Right renal cortex interstitium (tissue), 3 donors: ENCODE data around the gene MAP4K2. TPM values are rescaled to one million over a fixed set of nuclear protein-coding genes. Genes with fewer than 3 reads are reported as not detected.

Experiments used
- DNase-seq, 3 donors: peaks; one replicate each; pipeline ENCODE4 v3.0.0-alpha.2; 2013; ENCODE audit warnings: low read depth in 3 of 3, low spot score in 2 of 3
- polyA plus RNA-seq, 3 donors: library from polyadenylated mRNA; unstranded; fragments of 120-200 nt; gene quantifications; one replicate each; pipeline ENCODE4 v1.2.1, GENCODE V29; 2013; ENCODE audit not compliant: insufficient read length in 3 of 3

MAP4K2 gene
- polyA plus RNA-seq, 3 donors = 17.0 to 18.5 (median 18.5) TPM

DNA sequence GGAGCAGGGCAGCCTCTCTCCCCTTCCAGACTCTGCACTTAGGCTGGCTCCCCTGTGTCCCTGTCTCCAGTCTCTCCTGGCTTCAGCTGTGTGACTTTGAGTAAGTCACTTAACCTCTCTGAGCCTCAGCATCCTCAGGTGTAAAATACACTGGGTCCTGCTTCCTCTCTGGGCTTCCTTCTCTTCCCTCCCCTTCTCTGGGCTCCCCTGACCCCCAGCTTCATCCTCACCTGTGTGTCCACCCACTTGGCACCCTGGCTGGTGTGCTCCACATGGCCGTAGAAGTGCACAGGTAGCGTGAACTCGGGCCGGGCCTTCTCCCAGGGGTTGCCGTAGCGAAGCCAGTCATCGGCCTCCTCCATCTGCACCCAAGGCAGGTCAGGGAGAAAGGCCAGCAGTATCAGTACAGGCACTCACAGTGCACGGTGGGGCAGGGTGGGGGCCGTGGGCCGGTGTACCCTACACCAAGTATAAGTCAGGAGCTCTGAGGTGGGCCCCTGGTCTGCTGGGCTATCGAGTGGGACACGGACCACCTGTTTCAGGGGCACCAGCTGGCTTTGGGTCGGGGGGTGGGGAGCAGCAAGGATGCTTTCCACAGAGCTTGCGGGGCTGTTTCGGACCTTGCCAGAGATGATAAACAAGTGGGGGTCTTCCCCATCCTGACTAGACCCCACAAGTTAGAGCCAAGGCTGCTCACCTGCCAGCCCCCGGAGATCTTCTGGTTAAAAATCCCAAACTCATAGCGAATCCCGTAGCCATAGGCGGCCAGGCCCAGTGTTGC, 45.3 kb downstream of the MAP4K2 start:
- no peak for DNase-seq

DNA sequence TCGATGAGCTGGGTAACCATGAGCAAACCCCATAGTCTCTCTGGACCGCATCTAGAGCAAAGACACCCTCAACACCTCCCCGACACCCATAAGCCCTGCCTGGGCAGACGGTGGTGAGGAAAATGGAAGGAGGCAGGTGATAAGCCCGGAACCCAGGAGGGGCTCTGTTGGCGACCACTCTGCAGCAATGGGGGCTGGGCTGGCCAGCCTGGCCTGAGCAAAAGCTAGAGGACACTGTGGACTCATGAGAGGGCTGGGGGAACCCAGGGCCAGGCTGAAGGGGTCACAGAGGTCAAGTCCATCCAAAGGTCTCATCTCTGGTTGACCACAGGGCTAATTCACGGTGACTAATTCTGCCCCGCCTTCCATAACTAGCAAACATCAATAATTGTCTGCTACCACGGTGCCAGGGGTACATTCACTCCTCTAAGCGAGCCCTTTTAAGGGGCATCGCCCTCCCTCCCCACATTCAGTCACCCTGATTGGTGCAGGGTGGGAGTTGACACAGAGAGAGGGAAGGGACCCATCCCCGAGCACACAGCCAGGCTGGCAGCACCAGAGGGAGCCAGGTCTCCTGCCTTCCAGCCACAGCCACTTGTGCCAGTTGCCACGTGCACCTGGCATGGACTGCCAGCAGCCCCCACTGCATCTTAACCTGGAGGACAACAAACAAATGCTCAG, 47.2 kb downstream of the MAP4K2 start:
- no peak for DNase-seq

DNA sequence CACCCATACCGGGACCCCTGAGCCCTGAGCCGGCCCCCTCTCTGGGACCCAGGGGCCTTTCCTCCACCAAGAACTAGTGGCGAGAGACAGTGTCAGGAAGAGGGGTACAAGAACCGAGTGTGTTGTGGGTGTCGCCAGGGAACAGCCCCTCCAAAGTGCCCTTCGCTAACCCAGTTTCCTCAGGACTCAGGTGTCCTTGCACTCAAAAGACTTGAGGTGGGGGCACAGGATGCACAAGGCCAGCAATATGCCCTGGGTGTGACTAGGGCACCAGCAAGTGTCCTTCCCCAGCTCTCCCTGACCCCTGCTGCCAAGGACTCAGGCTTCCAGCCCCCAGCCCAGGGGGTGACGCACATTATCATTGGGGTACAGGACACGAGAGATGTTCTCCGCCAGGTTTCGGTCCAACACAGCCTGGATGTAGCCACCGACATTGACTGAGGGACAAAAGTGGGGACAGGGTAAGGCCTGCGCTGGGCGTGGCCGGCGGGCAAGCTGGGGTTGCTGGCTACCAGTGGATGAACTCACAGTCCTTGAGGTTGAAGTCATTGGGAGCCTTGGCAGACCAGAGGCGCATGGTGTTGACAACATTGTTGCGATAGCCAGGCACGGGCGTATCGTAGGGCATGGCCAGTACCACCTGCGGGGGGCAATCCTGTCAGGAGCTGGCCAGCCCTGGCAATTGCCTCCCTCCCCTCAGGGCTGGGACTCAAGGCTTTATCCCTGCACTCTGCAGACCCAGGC, 47.9 kb downstream of the MAP4K2 start:
- no peak for DNase-seq

DNA sequence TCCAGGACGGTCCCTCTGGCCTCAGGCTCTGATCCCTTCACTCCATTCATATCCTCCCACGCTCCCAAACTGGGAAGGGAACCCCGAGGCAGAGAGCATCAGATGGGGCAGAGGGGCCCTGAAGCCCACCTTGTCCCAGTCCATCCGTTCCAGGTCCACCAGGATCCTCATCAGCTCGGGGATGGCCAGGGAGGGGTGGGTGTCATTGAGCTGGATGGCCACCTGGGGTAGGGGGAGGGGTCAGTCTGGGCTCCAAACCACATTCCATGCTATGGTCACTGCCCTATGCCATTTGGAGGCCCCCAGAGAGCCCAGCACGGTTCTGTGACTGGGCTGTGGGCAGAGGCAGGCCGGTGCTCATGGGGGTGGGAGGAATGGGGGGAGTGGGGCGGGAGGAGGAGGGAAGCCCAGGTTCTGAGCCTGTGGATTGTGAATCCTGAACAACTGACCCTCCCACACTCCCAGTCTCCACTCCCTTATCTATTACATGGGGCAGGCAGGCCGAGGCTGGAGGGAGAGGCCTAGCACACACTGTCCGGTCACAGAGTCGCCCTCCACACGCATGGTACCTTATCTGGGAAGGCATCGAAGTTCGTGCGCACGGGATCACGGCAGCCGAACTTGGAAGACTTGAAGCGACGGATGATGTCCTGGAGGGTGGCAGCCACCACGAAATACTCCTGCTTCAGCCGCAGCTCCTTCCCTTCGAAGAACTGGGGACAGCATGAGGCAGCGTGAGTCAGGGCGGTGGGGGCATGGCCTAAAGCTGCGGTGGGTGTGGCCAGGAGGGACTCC, 48.7 kb downstream of the MAP4K2 start:
- DNase-seq = no peak

DNA sequence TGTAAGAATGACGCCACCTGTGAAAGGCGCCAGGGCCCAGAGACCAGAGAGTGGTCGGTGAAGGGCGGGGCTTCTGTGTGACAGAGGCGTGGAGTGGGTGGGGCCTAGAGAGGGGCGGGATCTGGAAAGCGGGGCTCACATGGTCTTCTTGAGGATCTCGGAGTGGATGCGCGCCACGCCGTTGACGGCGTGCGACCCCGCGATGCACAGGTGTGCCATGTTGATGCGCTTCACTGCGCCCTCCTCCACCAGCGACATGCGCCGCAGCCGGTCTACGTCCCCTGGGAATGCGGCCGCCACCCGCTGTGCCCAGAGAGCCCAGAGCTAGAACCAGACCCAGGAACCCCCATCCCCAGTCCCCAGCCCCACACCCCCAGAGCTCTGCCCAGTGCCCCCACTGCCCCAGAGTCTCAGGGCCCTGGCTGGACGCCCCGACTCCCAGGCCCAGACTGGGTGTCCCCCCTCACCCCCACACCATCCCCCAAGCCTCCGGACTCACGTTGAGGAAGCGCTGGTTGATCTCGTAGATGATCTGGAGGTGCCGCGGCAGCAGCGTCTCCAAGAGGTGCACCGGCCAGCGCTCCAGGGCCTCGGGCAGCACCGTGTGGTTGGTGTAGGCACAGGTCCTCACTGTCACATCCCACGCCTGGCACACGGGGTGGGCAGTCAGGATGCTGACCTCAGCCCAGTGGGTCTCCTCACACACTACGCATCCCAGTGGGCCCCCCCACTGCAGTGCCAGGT, 49.5 kb downstream of the MAP4K2 start:
- no peak for DNase-seq

DNA sequence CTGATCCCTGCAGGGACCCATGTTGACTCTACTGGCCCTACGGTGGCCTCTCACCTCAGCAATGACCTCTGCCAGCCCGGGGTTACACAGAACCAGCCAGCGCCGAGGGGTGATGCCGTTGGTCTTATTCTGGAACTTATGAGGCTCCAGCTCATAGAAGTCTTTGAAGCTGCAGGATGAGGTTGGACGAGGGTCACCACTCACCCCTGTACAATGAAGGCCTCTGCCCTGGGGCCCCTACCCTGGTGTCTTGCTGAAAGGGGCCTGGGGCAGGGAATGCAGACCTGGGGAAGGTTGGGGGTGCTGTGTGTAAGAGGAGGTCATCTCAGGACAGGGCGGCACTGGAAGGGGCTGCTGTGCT, 50.0 kb downstream of the MAP4K2 start:
- DNase-seq = no peak

DNA sequence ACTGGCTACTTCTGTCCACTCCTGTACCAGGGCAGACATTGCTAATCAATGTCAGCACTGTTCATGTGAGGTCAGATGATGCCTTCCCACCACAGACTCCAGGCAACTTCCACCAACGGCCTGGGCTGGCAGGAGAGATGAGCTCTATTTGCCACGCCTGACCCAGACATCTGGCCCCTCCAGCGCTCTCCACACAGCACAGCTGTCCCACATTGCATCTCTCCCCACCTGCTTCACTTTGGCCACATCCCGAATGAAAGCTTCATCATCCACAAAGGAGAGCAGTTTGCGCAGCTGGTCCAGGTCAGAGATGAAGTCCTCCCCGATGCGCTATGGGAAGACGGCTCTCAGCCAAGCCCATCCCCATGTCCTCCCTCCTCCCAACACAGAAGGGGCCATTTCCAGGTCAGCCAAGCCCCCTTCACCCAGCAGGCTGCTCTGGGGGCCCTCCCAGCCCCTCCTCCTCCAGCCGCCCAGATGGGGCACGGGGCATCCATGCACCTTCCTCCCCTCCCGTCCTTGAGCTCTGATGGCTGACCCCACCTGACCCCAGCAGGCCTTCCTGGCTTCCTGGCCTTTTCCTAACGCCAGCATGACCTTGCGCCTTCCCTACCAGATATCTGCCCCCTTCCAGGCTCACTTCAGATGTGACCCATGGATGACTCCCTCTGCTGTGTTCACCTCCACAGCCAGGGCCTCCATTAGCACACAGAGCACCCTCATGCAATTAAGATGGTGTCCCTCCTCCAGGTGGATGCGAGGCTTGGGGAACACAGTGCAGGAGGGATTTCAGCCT, 50.6 kb downstream of the MAP4K2 start:
- no peak for DNase-seq

DNA sequence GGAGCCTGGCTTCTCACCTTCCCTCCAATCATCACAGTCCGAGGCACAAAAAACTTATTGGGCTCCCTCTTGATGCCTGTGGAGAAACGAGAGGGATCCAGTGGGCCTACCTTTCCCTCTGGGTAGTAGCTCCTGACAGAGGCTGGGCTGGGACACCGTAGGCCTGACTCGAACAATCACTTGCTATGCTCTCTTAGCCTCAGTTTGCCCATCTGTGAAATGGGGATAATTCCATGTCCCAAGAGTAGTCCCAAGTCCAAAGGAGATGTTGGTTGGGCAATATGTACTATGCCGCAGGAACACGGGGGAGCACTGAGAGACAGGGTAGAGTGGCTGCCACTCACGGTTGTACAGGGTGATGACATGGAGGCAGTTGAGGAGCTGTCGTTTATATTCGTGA, 51.4 kb downstream of the MAP4K2 start:
- DNase-seq = no peak

DNA sequence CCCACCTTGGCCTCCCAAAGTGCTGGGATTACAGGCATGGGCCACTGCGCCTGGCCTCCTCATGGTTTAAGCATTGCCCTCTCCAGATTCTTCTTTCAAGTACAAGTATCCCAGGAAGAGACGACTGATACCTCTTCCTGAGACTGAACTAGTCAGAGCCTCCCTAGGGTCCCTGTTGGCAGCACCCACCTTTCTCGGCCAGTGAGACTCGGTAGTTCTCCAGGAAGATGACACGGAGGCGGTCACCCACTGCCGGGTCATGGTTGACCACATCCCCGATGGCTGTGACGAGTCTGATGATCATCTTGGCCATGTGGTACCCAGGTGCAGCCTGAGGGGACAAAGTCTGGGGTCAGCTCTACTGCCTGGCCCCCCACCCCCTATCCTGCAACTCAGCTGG, 51.9 kb downstream of the MAP4K2 start:
- no peak for DNase-seq

DNA sequence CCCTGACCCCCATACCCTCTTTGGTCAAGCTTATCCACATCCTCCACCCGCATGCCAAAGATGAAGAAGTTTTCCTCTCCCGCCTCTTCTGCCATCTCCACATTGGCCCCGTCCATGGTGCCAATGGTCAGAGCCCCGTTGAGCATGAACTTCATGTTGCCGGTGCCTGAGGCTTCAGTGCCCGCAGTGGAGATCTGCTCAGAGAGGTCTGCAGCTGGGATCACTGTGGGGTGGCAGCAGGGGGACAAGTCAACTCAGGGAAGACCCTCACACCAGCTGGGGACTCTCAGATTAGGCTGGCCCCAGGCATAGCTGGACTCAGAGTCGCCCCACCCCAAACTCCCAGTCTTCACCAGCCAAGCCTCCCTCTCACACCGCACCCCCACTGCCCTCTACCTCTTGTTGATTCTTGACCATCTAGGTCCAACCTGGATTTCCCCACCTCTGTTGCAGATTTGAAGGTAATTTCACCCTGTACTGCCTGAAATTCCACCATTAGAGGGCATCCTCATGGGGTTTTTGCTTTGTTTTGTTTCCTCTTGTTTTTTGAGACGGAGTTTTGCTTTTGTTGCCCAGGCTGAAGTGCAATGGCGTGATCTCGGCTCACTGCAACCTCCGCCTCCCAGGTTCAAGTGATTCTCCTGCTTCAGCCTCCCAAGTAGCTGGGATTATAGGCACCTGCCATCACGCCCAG, 52.5 kb downstream of the MAP4K2 start:
- DNase-seq = no peak

DNA sequence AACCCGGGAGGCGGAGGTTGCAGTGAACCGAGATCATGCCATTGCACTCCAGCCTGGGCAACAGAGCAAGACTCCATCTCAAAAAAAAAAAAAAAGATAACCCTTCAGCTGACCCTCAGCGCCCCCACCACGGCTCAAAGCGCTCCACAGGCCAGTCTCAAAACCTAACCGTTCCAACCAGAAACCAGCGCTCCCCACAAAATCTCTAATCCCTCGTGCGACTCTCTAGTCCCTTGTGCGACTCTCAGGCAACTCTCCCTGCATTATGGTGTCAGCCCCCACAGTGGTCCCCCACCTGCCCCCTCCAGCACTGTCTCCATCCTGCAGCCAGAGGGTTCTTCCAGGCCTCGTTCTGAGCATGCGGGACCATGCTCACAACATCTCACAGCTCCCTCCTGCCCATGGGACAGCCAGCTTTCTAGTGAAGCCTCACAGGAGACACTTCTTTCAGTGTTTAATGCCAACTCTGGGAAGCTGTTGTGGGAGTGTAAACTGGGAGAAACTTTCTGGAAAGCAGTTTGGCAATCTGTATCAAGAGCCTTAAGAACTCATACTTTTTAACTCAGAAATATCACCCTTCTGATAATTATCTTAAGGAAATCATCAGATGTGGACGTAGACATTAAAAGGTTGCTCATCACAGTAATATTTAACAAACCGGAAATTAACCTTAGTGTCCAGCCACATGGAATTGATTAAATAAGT, 54.9 kb downstream of the MAP4K2 start:
- no peak for DNase-seq

DNA sequence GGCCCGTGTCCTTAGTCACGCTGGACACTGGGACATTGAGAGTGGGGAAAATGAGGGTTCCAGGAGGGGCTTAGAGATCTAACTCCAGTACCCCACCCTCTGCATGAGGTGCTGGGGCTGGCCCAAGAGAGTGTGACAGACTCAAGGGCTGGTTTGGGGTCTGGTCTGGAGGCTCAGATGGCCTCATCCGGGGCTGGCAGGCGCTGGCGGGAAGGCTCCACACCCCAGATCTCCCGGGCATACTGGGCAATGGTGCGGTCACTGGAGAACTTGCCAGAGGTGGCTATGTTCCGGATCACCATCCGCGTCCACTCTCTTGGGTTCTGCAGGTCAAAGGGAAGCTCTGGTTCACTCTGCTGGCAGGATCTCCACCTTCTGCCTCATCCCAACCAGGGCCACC, 56.5 kb downstream of the MAP4K2 start:
- no peak for DNase-seq

DNA sequence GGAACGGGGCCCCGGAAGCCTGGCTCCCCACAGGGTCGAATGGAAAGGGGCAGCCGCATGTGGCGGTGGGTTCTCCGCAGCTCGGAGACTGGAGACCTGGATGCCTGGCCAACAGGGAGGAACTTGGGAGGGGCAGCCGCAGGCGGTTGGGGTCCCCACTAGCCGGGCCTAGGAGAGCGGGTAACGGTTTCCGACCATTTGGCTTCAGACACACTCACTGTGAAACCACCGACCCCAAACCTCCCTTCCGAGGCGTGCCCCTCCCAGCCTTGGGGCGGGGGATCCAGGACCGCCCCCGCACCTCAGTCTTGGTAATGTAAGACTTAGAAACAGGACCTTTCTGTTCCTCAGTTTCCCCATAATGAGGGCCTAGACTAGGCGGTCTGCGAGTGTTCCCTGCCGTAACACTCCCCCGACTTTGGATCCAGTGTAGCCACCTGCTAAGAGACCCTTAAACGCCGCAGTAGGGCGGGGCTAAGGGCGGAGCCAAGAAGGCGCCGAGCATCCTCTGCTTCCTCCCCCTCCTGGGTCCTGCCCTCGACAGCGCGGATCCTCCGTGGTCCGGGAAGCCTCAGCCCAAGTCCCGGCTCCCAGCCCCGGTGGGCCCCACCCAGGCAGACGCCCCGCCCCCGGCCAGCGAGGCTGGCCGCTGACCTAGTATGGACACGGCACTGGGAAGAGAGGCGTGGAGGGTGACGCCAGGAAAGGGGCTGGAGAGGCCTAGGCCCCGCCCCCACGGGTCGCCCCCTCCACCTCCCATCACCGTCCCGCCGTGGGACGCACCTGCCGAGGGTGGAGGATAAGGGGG, 57.3 kb downstream of the MAP4K2 start:
- DNase-seq = no peak

DNA sequence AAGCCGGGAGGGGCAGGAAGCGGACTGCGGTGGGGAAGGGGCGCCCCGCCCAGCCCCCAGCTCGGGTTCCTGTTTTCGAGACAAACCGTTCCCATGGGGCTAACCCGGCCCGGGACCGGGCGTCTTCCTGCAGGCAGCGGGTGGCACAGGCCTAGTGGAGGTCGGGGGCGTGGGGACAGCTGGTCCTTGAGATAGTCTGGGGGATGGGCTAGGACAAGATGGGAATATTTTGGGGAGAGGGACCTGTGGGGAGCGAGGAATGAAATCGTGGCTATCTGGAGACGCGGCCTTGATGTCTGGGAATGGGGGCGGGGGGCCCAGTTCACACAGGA, 57.9 kb downstream of the MAP4K2 start:
- DNase-seq = no peak

DNA sequence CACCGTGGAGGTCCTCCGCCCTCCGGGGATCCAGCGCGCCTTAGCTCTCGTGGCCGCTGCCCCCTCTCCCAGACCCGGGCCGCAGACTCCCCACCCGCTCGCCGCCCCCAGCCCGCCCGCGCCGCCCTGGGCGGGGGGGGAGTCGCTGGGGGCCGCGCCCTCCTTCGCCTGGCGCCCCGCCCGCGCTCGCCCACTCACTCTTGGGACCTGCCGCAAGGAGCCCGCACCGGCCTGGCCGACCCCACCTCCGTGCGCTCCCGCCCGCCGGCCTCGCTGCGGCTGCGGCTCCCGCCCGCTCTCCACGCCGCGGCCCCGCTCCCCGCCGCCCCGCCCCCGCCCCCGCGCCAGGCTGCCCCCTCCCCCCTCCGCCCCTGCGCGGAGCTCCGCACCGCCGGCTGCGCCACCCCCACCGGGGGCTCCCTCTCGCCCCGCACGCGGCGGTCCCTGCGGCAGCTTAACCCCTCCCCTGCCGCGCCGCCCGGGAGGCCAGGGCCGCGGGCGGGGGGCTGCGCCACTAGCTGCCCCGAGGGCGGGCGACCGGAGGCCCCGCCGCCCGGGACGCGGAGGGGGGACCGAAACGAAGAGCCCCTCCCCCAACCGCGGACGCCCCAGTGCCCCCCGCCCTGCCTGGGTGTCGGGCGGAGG, 58.3 kb downstream of the MAP4K2 start:
- no peak for DNase-seq

DNA sequence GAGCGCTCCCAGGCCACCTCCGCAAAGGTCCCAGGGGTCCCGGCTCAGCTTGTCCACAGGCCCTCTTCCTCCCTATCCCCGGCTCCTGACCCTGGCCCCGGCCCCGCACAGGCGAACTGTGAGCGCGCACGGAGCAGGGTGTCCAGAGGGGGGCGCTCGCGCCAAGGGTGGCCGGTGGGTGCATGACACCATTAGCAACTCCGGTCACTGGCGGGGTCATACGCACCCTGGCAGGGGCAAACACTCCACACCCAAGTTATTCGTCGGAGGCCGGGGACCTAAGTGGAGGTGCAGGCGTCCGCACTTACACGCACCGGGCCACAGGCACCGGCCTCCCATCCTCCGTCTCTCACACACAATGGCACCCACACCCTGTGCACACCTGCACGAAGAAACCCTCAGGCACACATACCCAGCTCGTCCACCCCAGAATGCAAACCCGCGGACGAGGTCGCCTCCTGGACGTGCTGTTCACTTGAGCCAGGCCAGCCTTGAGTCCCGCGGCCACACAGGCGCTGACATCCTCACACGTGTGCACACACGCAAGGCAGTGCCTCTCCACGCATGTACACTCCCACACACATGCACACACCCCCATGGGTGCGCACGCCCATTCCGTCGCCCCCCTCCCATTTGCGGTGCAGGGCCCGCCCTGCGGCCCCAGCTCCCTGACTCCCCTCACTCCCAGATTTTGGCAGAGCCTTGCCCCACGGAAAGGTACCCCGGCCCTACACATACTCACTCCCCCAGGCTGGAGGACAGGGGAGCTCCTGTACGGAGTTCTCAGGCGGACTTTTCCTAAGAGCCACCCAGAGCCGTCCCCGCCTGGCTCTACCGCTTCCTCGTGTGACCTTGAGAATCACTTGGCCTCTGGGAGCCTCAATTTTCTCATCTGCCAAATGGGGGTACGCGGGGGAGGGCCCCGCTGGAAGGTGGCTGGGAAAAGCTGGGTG, 59.1 kb downstream of the MAP4K2 start, which contains the start of gene RASGRP2:
Gene RASGRP2 (minus strand): TSS at position 552 of the 953 bp plus-strand sequence. CDS start 1,276 bp downstream, outside the sequence.
- DNase-seq = no peak
